HG03039 (cell line): ENCODE measurements around the gene NTMT1.

ENCODE experiments used
- ATAC-seq: cut with Tn5 transposase; IDR thresholded peaks from one replicate; pipeline ENCODE4 v1.9.1; 2021; ENCODE audit warnings: mild to moderate bottlenecking, moderate library complexity; ENCODE audit not compliant: unreplicated experiment

Gene NTMT1

GRCh38 chr9:129596541-129597331 lies 29.2 kb upstream of the NTMT1 start:
- ATAC-seq: no peak

- ATAC-seq: no peak
Measured at GRCh38 chr9:129597355-129598088, 28.4 kb upstream of the NTMT1 start.

GRCh38 chr9:129598089-129598596 lies 27.8 kb upstream of the NTMT1 start:
- ATAC-seq: no peak

GRCh38 chr9:129601082-129601674 lies 24.8 kb upstream of the NTMT1 start:
- no peak for ATAC-seq

GRCh38 chr9:129602598-129603415 lies 23.2 kb upstream of the NTMT1 start:
- ATAC-seq: no peak

GRCh38 chr9:129604056-129604765 lies 21.8 kb upstream of the NTMT1 start:
- ATAC-seq: no peak

GRCh38 chr9:129604766-129605163 lies 21.2 kb upstream of the NTMT1 start:
- ATAC-seq: no peak

- ATAC-seq: no peak
Measured at GRCh38 chr9:129606161-129607026, 19.6 kb upstream of the NTMT1 start.

GRCh38 chr9:129607027-129607387 lies 19.0 kb upstream of the NTMT1 start:
- no peak for ATAC-seq

- ATAC-seq: no peak
Measured at GRCh38 chr9:129608561-129609481, 17.1 kb upstream of the NTMT1 start.

GRCh38 chr9:129609486-129610212 lies 16.3 kb upstream of the NTMT1 start:
- ATAC-seq: no peak

GRCh38 chr9:129610213-129610472 lies 15.8 kb upstream of the NTMT1 start:
- no peak for ATAC-seq

- ATAC-seq: no peak
Measured at GRCh38 chr9:129610473-129611306, 15.3 kb upstream of the NTMT1 start.

- no peak for ATAC-seq
Measured at GRCh38 chr9:129611307-129611800, 14.6 kb upstream of the NTMT1 start.

- ATAC-seq: no peak
Measured at GRCh38 chr9:129612123-129612522, 13.8 kb upstream of the NTMT1 start.

- no peak for ATAC-seq
Measured at GRCh38 chr9:129612815-129613519, 13.0 kb upstream of the NTMT1 start.
